Psoas muscle (tissue), 8 donors: Measurements from ENCODE around the gene CRY2. TPM values are rescaled to one million over a fixed set of nuclear protein-coding genes. Genes with fewer than 3 reads are reported as not detected.

Experiments
- ATAC-seq, 4 donors: fragments of 200-7000 bp; cut with Tn5 transposase; one replicate each; pipeline ENCODE4 v1.9.1; 2020; ENCODE audit warnings: moderate library complexity in 3 of 4, mild to moderate bottlenecking in 2 of 4
- DNase-seq, 2 donors: peaks; one replicate each; pipeline ENCODE4 v3.0.0-alpha.2; 2020
- H3K27ac ChIP-seq: fragments of 200-600 bp; one replicate; pipeline ENCODE4 v1.8.0; 2022
- H3K27me3 ChIP-seq, 3 donors: fragments of 200-600 bp in 1 of 3; one replicate each; pipeline versions ENCODE4 v1.6.1 to v1.8.0; 2013 to 2022; ENCODE audit warnings: low read length in 2 of 3, mild to moderate bottlenecking in 2 of 3, moderate library complexity in 1 of 3; ENCODE audit not compliant: insufficient read depth in 3 of 3
- H3K36me3 ChIP-seq, 2 donors: fragments of 200-600 bp in 1 of 2; one replicate each; pipeline versions ENCODE4 v1.6.1 to v1.8.0; 2013 to 2022; ENCODE audit warnings: low read depth in 1 of 2, mild to moderate bottlenecking in 1 of 2, moderate library complexity in 1 of 2; ENCODE audit not compliant: insufficient read depth in 1 of 2
- H3K4me1 ChIP-seq: fragments of 200-600 bp; one replicate; pipeline ENCODE4 v1.8.0; 2022
- H3K4me3 ChIP-seq: fragments of 200-600 bp; one replicate; pipeline ENCODE4 v1.8.0; 2022; ENCODE audit warnings: mild to moderate bottlenecking
- H3K9me3 ChIP-seq: fragments of 200-600 bp; one replicate; pipeline ENCODE4 v1.8.0; 2022
- WGBS, 3 donors: extraction: QIAGEN DNeasy Blood & Tissue Kit; methylation state at CpG; one replicate each; pipeline versions ENCODE4 v1.1.6 to v1.1.7; 2013; 5-methylcytosine and 5-hydroxymethylcytosine counted together
- intact Hi-C, 2 donors: fragments of 100-400 bp; cut with DNase I; formaldehyde crosslinking; loops; one replicate each; pipeline versions ENCODE4 v1.11.0 to v1.14.2; 2022
- polyA plus RNA-seq, 3 donors: library from polyadenylated mRNA; stranded (reverse); fragments of 200-250 nt; gene quantifications; one replicate each; pipeline ENCODE4 v1.2.3, GENCODE V29; 2013
- total RNA-seq, 4 donors: library from RNA; stranded (reverse); fragmentation: NEBNext Ultra II Directional in 2 of 4; extraction: Animal tissue kit (Norgen Biotek cat#: 25700) in 2 of 4; gene quantifications; one replicate each; pipeline versions ENCODE4 v1.2.1 to v1.2.4, GENCODE V29; 2021 to 2023
- TF ChIP-seq, protein P1 (sequence below): fragments of 200-600 bp; IDR thresholded peaks from one replicate; pipeline ENCODE4 v1.8.0; 2022; ENCODE audit warnings: antibody characterized with exemption
- donor health status: healthy with polysubstance abuse.
- donor health status: DM: no; HTN: no; CAD: no; lungs with moderate emphysema.
- donor health status: Bipolar disorder and iron deficiency.
- donor health status: healthy.
- donor health status: DM: yes; HTN: yes; CAD: no.
- donor health status: DM: no; HTN: no; CAD: no.
- donor health status: DM: no; HTN: no; CAD: no.
- donor health status: DM: yes; HTN: yes; CAD: no.

The CRY2 gene
- total and polyA plus RNA-seq, 7 donors, result 15.4 to 64.5 (median 30.7) TPM

DNA sequence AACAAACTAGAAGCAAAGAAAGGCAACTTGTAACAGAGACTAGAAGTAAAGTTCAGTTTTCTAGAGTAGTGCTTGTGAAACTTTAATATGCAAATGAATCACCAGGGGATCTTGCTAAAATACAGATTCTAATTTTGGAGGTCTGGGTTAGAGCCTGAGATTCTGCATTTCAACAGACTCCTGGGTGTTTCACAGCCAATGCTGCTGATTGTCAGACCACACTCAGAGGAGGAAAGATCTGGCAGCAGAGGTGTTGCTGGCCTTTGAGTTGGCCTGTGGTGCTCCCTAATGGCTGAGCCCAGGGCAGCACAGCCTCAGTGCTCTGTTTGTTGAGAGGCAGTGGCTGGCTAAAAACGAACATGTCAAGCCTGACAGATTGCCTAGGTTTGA lies 5.4 kb downstream of the CRY2 start:
- Histone ChIP-seq H3K4me3 (no peak overlapping the region), H3K9me3 (no peaks in the 10 kb centered on the region), H3K27me3 (no peaks in the 10 kb centered on the region), H3K4me1 (peaks cover 92% of the 10 kb centered on the region), H3K27ac (peak overlapping the region; percentile 96), H3K36me3 (peaks cover 0 to 18% of the 10 kb centered on the region in 2 donors)
- 12 to 33% (median 21%) methylated on average over 1 of the region's 1 CpG for WGBS, 3 donors
- intact Hi-C loops, result no loop called here
- TF ChIP-seq, protein P1, sequence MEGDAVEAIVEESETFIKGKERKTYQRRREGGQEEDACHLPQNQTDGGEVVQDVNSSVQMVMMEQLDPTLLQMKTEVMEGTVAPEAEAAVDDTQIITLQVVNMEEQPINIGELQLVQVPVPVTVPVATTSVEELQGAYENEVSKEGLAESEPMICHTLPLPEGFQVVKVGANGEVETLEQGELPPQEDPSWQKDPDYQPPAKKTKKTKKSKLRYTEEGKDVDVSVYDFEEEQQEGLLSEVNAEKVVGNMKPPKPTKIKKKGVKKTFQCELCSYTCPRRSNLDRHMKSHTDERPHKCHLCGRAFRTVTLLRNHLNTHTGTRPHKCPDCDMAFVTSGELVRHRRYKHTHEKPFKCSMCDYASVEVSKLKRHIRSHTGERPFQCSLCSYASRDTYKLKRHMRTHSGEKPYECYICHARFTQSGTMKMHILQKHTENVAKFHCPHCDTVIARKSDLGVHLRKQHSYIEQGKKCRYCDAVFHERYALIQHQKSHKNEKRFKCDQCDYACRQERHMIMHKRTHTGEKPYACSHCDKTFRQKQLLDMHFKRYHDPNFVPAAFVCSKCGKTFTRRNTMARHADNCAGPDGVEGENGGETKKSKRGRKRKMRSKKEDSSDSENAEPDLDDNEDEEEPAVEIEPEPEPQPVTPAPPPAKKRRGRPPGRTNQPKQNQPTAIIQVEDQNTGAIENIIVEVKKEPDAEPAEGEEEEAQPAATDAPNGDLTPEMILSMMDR, result no peak
- ATAC-seq, result peak; percentile 29 to 83 (median 54)
- peak in 1 of 2 donors; percentile 69 for DNase-seq

DNA sequence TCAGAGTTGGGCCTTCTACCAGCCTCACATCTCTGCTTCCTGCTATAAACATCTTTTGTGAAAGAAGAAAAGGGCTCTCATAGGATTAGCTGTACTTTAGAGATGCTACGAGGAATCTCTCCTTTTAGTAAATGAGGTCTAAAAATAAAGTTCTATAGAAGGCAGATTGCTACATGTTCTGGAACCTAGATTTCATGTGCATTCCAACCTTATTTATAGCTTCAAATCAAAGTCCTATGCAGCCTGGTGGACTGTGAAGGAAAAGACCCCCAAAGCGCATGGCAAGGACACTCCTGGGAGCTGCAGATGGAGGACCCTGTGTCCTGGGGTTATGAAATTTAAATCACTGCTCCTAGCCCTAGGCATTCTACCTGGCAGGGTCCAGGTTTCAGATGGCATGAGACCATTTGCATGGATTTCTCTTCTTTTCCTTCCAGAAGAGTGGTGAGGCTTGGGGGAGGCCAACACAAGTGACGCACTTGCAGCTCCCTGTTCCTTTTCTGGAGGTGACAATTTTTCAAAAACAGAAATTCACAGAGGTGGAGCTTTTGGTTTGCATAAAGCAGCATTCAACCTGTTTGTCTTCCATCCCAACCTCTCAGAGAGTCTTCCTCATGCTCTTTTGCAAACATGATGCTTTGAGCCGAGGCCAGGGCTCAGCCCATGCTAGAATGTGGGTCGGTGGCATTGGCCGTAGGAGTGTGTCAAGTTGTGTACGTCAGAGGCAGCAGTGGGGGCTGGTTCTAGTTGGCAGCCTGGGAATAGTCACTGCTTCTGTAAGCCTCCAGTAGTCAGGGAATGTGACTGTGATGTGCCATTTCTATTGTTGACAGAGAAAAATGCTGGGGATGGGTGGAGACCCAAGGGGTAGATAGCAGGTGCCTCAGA lies 6.3 kb downstream of the CRY2 start:
- H3K27me3 ChIP-seq, result no peaks in the 10 kb centered on the region
- H3K4me1 ChIP-seq, result peaks cover 97% of the 10 kb centered on the region
- peaks cover 0 to 19% of the 10 kb centered on the region in 2 donors for H3K36me3 ChIP-seq
- WGBS, 3 donors, result 42 to 57% (median 43%) methylated on average over 7 of the region's 7 CpGs
- peak; percentile 41 to 63 (median 49) for ATAC-seq
- TF ChIP-seq, protein P1, result no peak
- H3K9me3 ChIP-seq, result no peaks in the 10 kb centered on the region
- H3K27ac ChIP-seq, result peak overlapping the region; percentile 96
- H3K4me3 ChIP-seq, result no peak overlapping the region
- intact Hi-C loops, result no loop called here
- DNase-seq, result peak; percentile 41 to 65

DNA sequence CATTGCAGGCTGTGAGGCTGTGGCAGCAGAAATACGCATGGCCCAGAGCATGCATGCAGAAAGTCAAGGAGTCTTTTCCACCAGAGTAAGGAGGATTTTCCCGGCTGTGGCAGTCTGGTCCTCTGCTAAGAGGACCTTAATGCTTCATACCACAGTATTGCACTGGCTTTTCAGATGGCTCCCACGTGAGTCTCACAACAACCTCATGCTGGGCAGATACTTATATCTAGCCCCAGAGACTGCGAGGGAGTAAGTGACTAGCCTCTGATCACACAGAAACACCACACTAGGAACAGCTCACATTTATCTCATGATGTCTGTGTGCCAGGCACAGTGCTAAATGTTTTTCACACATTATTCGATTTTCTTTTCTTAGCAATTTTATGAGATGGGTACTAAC lies 8.0 kb downstream of the CRY2 start:
- DNase-seq, result no peak
- ATAC-seq, result no peak
- TF ChIP-seq, protein P1, result no peak
- no peaks in the 10 kb centered on the region for H3K9me3 ChIP-seq
- peak overlapping the region; percentile 96 for H3K27ac ChIP-seq
- H3K4me3 ChIP-seq, result no peak overlapping the region
- intact Hi-C loops, result no loop called here
- 59 to 70% (median 65%) methylated on average over 5 of the region's 5 CpGs for whole genome bisulfite sequencing, 3 donors
- peaks cover 0 to 19% of the 10 kb centered on the region in 2 donors for H3K36me3 ChIP-seq
- no peaks in the 10 kb centered on the region for H3K27me3 ChIP-seq
- peaks cover 97% of the 10 kb centered on the region for H3K4me1 ChIP-seq

DNA sequence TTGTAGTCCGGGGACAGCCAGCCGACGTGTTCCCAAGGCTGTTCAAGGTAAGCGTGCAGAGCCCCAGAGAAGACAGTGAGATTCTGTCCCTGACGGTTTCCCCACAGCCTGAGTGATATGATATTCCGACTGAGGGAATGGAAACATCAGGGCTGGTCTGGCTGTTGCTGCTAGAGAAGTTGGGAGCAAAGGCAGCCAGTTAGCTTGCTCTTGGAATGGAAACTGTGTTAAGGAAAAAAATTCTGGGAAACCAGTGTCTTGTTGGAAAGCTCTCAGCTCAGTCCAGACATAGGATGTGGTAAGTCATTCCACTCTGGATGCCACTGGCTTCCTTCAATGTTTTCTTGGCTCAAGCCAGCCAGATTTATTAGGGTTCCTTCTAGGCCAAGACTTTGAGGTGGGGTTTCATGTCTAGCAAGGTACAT lies 8.8 kb downstream of the CRY2 start:
- Histone ChIP-seq H3K27ac (peak overlapping the region; percentile 96), H3K4me1 (peaks cover 97% of the 10 kb centered on the region), H3K36me3 (peaks cover 0 to 23% of the 10 kb centered on the region in 2 donors), H3K27me3 (no peaks in the 10 kb centered on the region), H3K4me3 (no peak overlapping the region), H3K9me3 (no peaks in the 10 kb centered on the region)
- ATAC-seq (no peak), DNase-seq (no peak)
- TF ChIP-seq, protein P1, result no peak
- 48 to 72% (median 61%) methylated on average over 6 of the region's 6 CpGs for WGBS, 3 donors
- intact Hi-C loops, result no loop called here
